A673 (cell line): ENCODE data around the gene EPHA8. TPM values are rescaled to one million over a fixed set of nuclear protein-coding genes. Genes with fewer than 3 reads are reported as not detected.

Experiments
- BruUV-seq: library from RNA; stranded (reverse); fragments of 400-500 nt; replicated peaks from 2 replicates; lab custom pipeline; 2021; lab: Mats Ljungman, UMichigan
- CTCF ChIA-PET: fragments of 300-600 bp; sonication (Branson Sonifier 250); formaldehyde crosslinking; loops from one replicate; lab custom pipeline; 2022; ENCODE audit warnings: antibody characterized with exemption; lab: Charles Lee
- POLR2A ChIA-PET: fragments of 300-600 bp; sonication (Branson Sonifier 250); formaldehyde crosslinking; loops from one replicate; lab custom pipeline; 2022; ENCODE audit warnings: antibody characterized with exemption; ENCODE audit not compliant: low non-redundant PET; lab: Charles Lee
- DNase-seq: peaks from one replicate; pipeline ENCODE4 v3.0.0-alpha.2; 2015; ENCODE audit warnings: low spot score
- H3K27ac ChIP-seq: fragments of 200-600 bp; sonication (generic); 2 replicates; pipeline ENCODE4 v1.5.1; 2016; ENCODE audit warnings: mixed run types, low read depth, mild to moderate bottlenecking, mixed read lengths, antibody characterized with exemption, low read length; ENCODE audit not compliant: poor library complexity, severe bottlenecking
- H3K27me3 ChIP-seq: fragments of 200-600 bp; sonication (generic); replicated peaks from 2 replicates; pipeline ENCODE4 v1.6.1; 2017; ENCODE audit warnings: mixed run types, low read depth, mild to moderate bottlenecking, mixed read lengths, antibody characterized with exemption, low read length; ENCODE audit not compliant: insufficient read depth, poor library complexity
- H3K36me3 ChIP-seq: fragments of 200-600 bp; sonication (generic); 2 replicates; pipeline ENCODE4 v1.6.1; 2016; ENCODE audit warnings: mixed run types, mild to moderate bottlenecking, mixed read lengths, antibody characterized with exemption, low read length; ENCODE audit not compliant: insufficient read depth, poor library complexity, severe bottlenecking
- H3K4me1 ChIP-seq: fragments of 200-600 bp; sonication (generic); 2 replicates; pipeline ENCODE4 v1.6.1; 2017; ENCODE audit warnings: mixed run types, mild to moderate bottlenecking, mixed read lengths, antibody characterized with exemption, low read length; ENCODE audit not compliant: insufficient read depth, poor library complexity, severe bottlenecking
- H3K4me3 ChIP-seq: fragments of 200-600 bp; sonication (generic); 2 replicates; pipeline ENCODE4 v1.5.1; 2016; ENCODE audit warnings: low read depth, mixed run types, mild to moderate bottlenecking, mixed read lengths, low read length; ENCODE audit not compliant: poor library complexity, severe bottlenecking
- H3K9me3 ChIP-seq: fragments of 200-600 bp; sonication (generic); 2 replicates; pipeline ENCODE4 v1.6.1; 2016; ENCODE audit warnings: mixed run types, low read depth, mild to moderate bottlenecking, mixed read lengths, antibody characterized with exemption, low read length; ENCODE audit not compliant: poor library complexity, severe bottlenecking
- EZH2 ChIP-seq: fragments of 200-600 bp; sonication (generic); IDR thresholded peaks from 2 replicates; pipeline ENCODE4 v1.6.1; 2017; ENCODE audit warnings: borderline replicate concordance, low read depth, mild to moderate bottlenecking, mixed read lengths, antibody characterized with exemption, low read length; ENCODE audit not compliant: poor library complexity, severe bottlenecking
- intact Hi-C: fragments of 100-400 bp; cut with micrococcal nuclease; formaldehyde crosslinking; loops from one replicate; pipeline ENCODE4 v1.10.0; 2022; ENCODE audit not compliant: unreplicated experiment
- total RNA-seq: library from RNA; stranded (reverse); gene quantifications from 2 replicates; pipeline ENCODE4 v1.2.3, GENCODE V29; 2021
- TF ChIP-seq, protein P1 (sequence below): fragments of 300-800, 200-600 bp; sonication (generic); conservative IDR thresholded peaks from 2 replicates; pipeline ENCODE4 v1.5.1; 2017; ENCODE audit warnings: low read depth, mild to moderate bottlenecking, antibody characterized with exemption, low read length, moderate library complexity, mixed read lengths

The EPHA8 gene
- total RNA-seq, 1 experiment from 2014 or later, result not detected

DNA sequence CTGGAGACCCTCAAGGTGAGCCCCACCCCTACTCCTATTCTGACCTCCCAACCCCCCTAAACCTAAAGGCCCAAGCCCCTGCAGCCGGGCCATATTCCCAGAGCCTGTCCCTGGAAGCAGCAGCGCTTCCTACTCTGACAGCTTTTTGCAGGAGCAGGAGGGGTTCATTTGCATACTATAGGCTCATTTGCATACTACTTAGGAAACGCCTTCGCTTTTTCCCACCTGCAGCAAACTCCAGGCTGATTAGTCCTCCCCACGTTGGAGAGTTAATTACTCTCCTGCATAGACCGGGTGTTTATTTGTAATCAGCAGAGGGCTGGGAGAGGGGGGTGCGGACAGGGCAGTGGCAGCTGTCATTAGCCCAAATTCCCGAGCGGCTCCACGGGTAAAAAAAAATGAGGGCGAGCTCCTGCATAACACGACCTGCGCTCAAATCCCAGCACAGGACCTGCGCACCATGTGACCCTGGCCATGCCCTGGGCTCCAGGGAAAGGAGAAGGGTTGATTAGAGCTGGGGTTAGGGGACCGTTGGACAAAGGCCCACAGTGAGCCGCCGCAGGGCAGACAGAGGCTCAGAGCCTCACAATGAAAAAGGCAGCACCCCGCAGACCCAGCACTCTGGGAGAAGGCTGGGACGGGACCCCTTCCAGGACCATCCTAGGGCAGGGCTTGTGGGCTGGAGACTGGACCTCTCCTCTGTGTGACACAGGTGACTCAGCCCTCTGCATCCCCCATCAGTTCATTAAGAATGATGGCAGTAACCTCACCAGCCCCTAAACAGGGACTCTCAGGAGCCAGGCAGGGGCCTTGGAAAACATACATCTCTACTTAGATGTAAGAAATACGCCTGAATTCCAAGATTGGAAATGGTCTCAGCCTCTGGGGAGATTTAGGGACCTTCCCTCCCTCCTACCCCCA, 63.2 kb downstream of the EPHA8 start:
- no peak for DNase-seq
- Histone ChIP-seq H3K36me3 (no peaks in the 10 kb centered on the region), H3K9me3 (no peaks in the 10 kb centered on the region), H3K4me1 (no peaks in the 10 kb centered on the region), H3K27me3 (peaks cover 82% of the 10 kb centered on the region), H3K4me3 (no peak overlapping the region), H3K27ac (no peak overlapping the region)
- CTCF ChIA-PET, result no interaction called here
- intact Hi-C loops, result no loop called here
- BruUV-seq, result no TSS peak
- POLR2A ChIA-PET, result no interaction called here
- no peak for TF ChIP-seq EZH2
- TF ChIP-seq, protein P1, sequence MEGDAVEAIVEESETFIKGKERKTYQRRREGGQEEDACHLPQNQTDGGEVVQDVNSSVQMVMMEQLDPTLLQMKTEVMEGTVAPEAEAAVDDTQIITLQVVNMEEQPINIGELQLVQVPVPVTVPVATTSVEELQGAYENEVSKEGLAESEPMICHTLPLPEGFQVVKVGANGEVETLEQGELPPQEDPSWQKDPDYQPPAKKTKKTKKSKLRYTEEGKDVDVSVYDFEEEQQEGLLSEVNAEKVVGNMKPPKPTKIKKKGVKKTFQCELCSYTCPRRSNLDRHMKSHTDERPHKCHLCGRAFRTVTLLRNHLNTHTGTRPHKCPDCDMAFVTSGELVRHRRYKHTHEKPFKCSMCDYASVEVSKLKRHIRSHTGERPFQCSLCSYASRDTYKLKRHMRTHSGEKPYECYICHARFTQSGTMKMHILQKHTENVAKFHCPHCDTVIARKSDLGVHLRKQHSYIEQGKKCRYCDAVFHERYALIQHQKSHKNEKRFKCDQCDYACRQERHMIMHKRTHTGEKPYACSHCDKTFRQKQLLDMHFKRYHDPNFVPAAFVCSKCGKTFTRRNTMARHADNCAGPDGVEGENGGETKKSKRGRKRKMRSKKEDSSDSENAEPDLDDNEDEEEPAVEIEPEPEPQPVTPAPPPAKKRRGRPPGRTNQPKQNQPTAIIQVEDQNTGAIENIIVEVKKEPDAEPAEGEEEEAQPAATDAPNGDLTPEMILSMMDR, result no peak

DNA sequence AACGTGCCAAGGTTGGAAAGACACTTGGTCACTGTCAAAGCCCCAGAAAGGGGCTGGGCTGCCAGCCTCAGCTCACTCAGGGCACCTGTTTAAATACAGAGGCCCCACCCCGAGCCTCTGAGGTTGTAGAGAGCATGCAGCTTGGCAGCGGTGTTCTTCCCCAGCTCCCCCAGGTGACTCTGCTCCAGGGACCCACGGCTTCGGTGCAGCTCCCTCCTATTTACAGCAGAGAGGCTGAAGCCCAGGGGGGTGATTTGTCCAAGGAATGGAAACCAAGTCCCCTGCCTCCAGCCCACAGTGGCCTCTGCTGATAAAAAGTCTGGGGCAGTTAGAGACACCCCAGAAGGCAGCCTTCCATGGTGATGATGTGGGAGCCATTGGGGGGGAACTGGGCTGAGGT, 64.0 kb downstream of the EPHA8 start:
- H3K27ac ChIP-seq, result no peak overlapping the region
- no peak for DNase-seq
- no peak overlapping the region for H3K4me3 ChIP-seq
- peaks cover 82% of the 10 kb centered on the region for H3K27me3 ChIP-seq
- ChIA-PET POLR2A (no interaction called here), CTCF (no interaction called here)
- H3K36me3 ChIP-seq, result no peaks in the 10 kb centered on the region
- BruUV-seq, result no TSS peak
- H3K4me1 ChIP-seq, result no peaks in the 10 kb centered on the region
- H3K9me3 ChIP-seq, result no peaks in the 10 kb centered on the region
- intact Hi-C loops, result no loop called here
- TF ChIP-seq, protein P1, result no peak
- no peak for TF ChIP-seq EZH2

DNA sequence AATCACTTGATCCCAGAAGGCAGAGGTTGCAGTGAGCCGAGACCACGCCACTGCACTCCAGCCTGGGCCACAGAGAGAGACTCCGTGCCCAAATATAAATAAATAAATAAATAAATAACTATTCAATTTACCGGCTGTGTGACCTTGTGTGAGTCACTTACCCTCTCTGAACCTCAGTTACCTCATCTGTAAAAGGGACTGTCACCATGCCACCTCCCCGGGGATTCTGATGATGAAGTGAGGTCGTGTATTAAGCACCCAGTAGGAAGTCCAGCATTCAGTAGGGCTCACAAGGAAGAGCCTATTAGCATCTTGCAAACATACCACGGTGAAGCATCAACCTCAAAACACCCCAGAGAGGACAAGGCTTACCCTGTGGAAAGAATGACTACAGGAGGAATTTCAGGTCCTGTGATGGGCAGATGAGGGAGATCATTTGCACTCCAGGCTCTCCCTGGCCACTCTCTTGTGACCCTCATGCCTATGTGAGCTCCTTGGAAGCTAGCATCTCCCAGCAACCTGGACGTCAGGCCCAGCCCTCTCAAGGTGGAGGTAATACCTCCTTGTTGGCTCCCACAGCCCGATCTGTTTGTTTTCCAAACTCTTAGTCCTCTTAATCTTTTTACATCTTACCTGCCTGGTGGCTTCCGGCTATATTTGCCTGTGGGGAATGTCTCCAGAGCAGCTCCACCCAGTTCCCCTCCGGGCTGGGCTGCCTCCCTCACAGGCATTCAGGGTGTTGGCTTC, 65.6 kb downstream of the EPHA8 start:
- no peaks in the 10 kb centered on the region for H3K9me3 ChIP-seq
- no peak overlapping the region for H3K4me3 ChIP-seq
- peaks cover 87% of the 10 kb centered on the region for H3K27me3 ChIP-seq
- no peak overlapping the region for H3K27ac ChIP-seq
- BruUV-seq, result no TSS peak
- intact Hi-C loops, result no loop called here
- H3K4me1 ChIP-seq, result no peaks in the 10 kb centered on the region
- no peak for TF ChIP-seq EZH2
- TF ChIP-seq, protein P1, result no peak
- ChIA-PET POLR2A (no interaction called here), CTCF (no interaction called here)
- no peaks in the 10 kb centered on the region for H3K36me3 ChIP-seq
- no peak for DNase-seq
